COLO668 (cell line): ENCODE measurements around the gene DRD5.

ENCODE experiments used
- DNase-seq: peaks from one replicate; lab custom pipeline; 2025; ENCODE audit not compliant: unreplicated experiment; lab: John Stamatoyannopoulos, UW

Gene DRD5

GRCh38 chr4:9812501-9813340 is 31.3 kb downstream of the DRD5 start:
- DNase-seq: no peak

- no peak for DNase-seq
Observed at GRCh38 chr4:9816285-9816684, 34.9 kb downstream of the DRD5 start.

GRCh38 chr4:9820343-9820742 is 38.9 kb downstream of the DRD5 start:
- DNase-seq: no peak

- no peak for DNase-seq
Observed at GRCh38 chr4:9825049-9825448, 43.6 kb downstream of the DRD5 start.

GRCh38 chr4:9826551-9826950 is 45.1 kb downstream of the DRD5 start:
- no peak for DNase-seq

- no peak for DNase-seq
Observed at GRCh38 chr4:9832640-9833039, 51.2 kb downstream of the DRD5 start.

GRCh38 chr4:9833421-9833820 is 52.0 kb downstream of the DRD5 start:
- DNase-seq: no peak
